ENCODE measurements around the gene ELOA. TPM values are rescaled to one million over a fixed set of nuclear protein-coding genes. Genes with fewer than 3 reads are reported as not detected.

Gene ELOA
- total RNA-seq, 1 experiment from 2014 or later = 69.8 TPM

- no peak for DNase-seq (ENCODE audit: low spot score)
- Histone ChIP-seq H3K27ac (ENCODE audit: low read depth, low read length, poor library complexity, severe bottlenecking) (no peak overlapping the region), H3K4me3 (ENCODE audit: low read depth, low read length, poor library complexity, severe bottlenecking) (no peak overlapping the region), H3K36me3 (ENCODE audit: insufficient read depth, low read length, poor library complexity, severe bottlenecking) (peaks cover 77% of the 10 kb centered on the region), H3K9me3 (ENCODE audit: low read depth, low read length, poor library complexity, severe bottlenecking) (no peaks in the 10 kb centered on the region), H3K4me1 (ENCODE audit: insufficient read depth, low read length, poor library complexity, severe bottlenecking) (no peaks in the 10 kb centered on the region), H3K27me3 (replicated peaks; ENCODE audit: insufficient read depth, low read depth, low read length, poor library complexity) (no peaks in the 10 kb centered on the region)
- CTCF ChIA-PET = no interaction called here
- TF ChIP-seq CTCF (conservative IDR thresholded peaks at IDR 0.05; ENCODE audit: low read depth, low read length) (no peak), EZH2 (IDR thresholded peaks at IDR 0.05; ENCODE audit: borderline replicate concordance, low read depth, low read length, poor library complexity, severe bottlenecking) (no peak)
- POLR2A ChIA-PET (ENCODE audit: low non-redundant PET) = no interaction called here
- no TSS peak for BruUV-seq (replicated peaks)
- intact Hi-C loops (cut with micrococcal nuclease; ENCODE audit: unreplicated experiment) = no loop called here
Measured at GRCh38 chr1:23701996-23702395, 41.3 kb upstream of the ELOA start.

DNA sequence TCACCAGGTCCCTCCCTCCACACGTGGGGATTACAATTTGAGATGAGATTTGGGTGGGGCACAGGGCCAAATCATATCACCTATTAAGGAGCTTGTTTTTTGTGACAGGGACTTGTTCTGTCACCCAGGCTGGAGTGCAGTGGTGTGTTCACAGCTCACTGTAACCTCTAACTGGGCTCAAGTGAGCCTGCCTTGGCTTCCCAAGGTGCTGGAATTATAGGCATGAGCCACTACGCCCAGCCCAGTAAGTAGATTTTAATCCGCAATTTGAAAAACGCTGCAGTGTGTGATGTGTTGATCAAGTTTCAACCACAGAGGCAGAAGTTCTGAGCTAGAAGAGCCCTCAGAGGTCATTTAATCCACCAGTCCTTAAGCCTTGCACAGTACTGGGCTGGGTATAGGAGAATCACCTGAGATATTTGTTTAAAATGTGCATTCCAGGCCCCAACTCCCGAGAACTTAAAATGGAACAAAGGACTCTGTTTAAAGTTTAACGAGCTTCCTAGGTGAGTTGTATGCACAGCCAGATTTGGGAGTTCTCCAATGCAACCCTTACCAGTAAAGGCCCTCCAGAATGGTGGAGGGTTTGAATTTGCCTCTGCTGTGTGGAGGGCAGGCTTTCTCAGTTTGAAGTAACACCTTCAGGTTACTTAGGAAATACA, 38.3 kb upstream of the ELOA start:
- intact Hi-C loops (cut with micrococcal nuclease; ENCODE audit: unreplicated experiment) = no loop called here
- no peak overlapping the region for H3K27ac ChIP-seq (ENCODE audit: low read depth, low read length, poor library complexity, severe bottlenecking)
- DNase-seq (ENCODE audit: low spot score) = no peak
- H3K9me3 ChIP-seq (ENCODE audit: low read depth, low read length, poor library complexity, severe bottlenecking) = no peaks in the 10 kb centered on the region
- no peaks in the 10 kb centered on the region for H3K27me3 ChIP-seq (replicated peaks; ENCODE audit: insufficient read depth, low read depth, low read length, poor library complexity)
- no TSS peak for BruUV-seq (replicated peaks)
- ChIA-PET CTCF (interaction anchor here (0.6 kb wide), 1 partner anchor 12 kb away, joined by 3 read pairs; no protein-coding TSS in a partner anchor), POLR2A (ENCODE audit: low non-redundant PET) (no interaction called here)
- H3K36me3 ChIP-seq (ENCODE audit: insufficient read depth, low read length, poor library complexity, severe bottlenecking) = peaks cover 48% of the 10 kb centered on the region
- H3K4me3 ChIP-seq (ENCODE audit: low read depth, low read length, poor library complexity, severe bottlenecking) = no peak overlapping the region
- H3K4me1 ChIP-seq (ENCODE audit: insufficient read depth, low read length, poor library complexity, severe bottlenecking) = no peaks in the 10 kb centered on the region
- TF ChIP-seq EZH2 (IDR thresholded peaks at IDR 0.05; ENCODE audit: borderline replicate concordance, low read depth, low read length, poor library complexity, severe bottlenecking) (no peak), CTCF (conservative IDR thresholded peaks at IDR 0.05; ENCODE audit: low read depth, low read length) (no peak)

GRCh38 chr1:23709229-23709628, 34.0 kb upstream of the ELOA start:
- Histone ChIP-seq H3K4me1 (ENCODE audit: insufficient read depth, low read length, poor library complexity, severe bottlenecking) (no peaks in the 10 kb centered on the region), H3K36me3 (ENCODE audit: insufficient read depth, low read length, poor library complexity, severe bottlenecking) (peaks cover 13% of the 10 kb centered on the region), H3K27ac (ENCODE audit: low read depth, low read length, poor library complexity, severe bottlenecking) (no peak overlapping the region), H3K4me3 (ENCODE audit: low read depth, low read length, poor library complexity, severe bottlenecking) (no peak overlapping the region), H3K27me3 (replicated peaks; ENCODE audit: insufficient read depth, low read depth, low read length, poor library complexity) (no peaks in the 10 kb centered on the region), H3K9me3 (ENCODE audit: low read depth, low read length, poor library complexity, severe bottlenecking) (no peaks in the 10 kb centered on the region)
- no peak for TF ChIP-seq CTCF (conservative IDR thresholded peaks at IDR 0.05; ENCODE audit: low read depth, low read length)
- TF ChIP-seq EZH2 (IDR thresholded peaks at IDR 0.05; ENCODE audit: borderline replicate concordance, low read depth, low read length, poor library complexity, severe bottlenecking) = no peak
- CTCF ChIA-PET = no interaction called here
- POLR2A ChIA-PET (ENCODE audit: low non-redundant PET) = no interaction called here
- intact Hi-C loops (cut with micrococcal nuclease; ENCODE audit: unreplicated experiment) = no loop called here
- no peak for DNase-seq (ENCODE audit: low spot score)
- BruUV-seq (replicated peaks) = no TSS peak

Measured in A673 (cell line).